ENCODE results near the gene SSR4. TPM values are rescaled to one million over a fixed set of nuclear protein-coding genes. Genes with fewer than 3 reads are reported as not detected.

The SSR4 gene
- total and polyA plus RNA-seq, 2 of the 13 experiments (the other 11 are each of a cell fraction or from before 2014, with no cell fraction given), result 214 to 288 TPM

GRCh38 chrX:153773218-153773611 lies 21.3 kb upstream of the SSR4 start (continued):
- TF ChIP-seq MYPOP (CRISPR knock-in tag; IDR thresholded peaks at IDR 0.05) (no peak), ZNF773 (CRISPR knock-in tag; IDR thresholded peaks at IDR 0.05; ENCODE audit: borderline replicate concordance) (no peak), ZNF264 (CRISPR knock-in tag; IDR thresholded peaks at IDR 0.05) (no peak)

- no CpG with 5 or more reads among the region's 48 CpGs for WGBS (ENCODE audit: low lambda C conversion rate)
- TF ChIP-seq TCF7L2 (IDR thresholded peaks at IDR 0.05; ENCODE audit: low read depth, low read length) (no peak), XBP1 (CRISPR knock-in tag; IDR thresholded peaks at IDR 0.05) (no peak), POLR2A (IDR thresholded peaks at IDR 0.05; ENCODE audit: insufficient read depth in 1 of 2, low read depth in 2 of 2, low read length in 2 of 2) (no peak)
- H3K27ac ChIP-seq (ENCODE audit: extremely low read length, insufficient read depth, low read length), result no peak overlapping the region
- ChIA-PET CTCF (ENCODE audit: low intra/inter-chr PET ratio, low total read pairs) (no interaction called here), POLR2A (no interaction called here)
- no peaks in the 10 kb centered on the region for H3K4me1 ChIP-seq (ENCODE audit: insufficient read depth, low read length)
- intact Hi-C loops (cut with micrococcal nuclease; ENCODE audit: unreplicated experiment), result no loop called here
- no peaks in the 10 kb centered on the region for H3K79me2 ChIP-seq (ENCODE audit: insufficient read depth, low read length)
- H3K27me3 ChIP-seq (ENCODE audit: control insufficient read depth in 1 of 2, insufficient read depth in 2 of 2, low read length in 2 of 2), result no peaks in the 10 kb centered on the region
- ATAC-seq (no peak), FAIRE-seq (no peak), DNase-seq (ENCODE audit: low spot score) (no peak)
- no peak overlapping the region for H3K9ac ChIP-seq (ENCODE audit: insufficient read depth, low read depth, low read length)
- H3K4me3 ChIP-seq (replicated peaks in 1 of 3; ENCODE audit: insufficient read depth in 1 of 3, low read depth in 2 of 3, low read length in 3 of 3), result no peak overlapping the region
- H3K9me3 ChIP-seq (ENCODE audit: low read length), result no peaks in the 10 kb centered on the region
- no peaks in the 10 kb centered on the region for H4K20me1 ChIP-seq (ENCODE audit: insufficient read depth, low read length)
- no peaks in the 10 kb centered on the region for H3K36me3 ChIP-seq (replicated peaks in 1 of 2; ENCODE audit: control insufficient read depth in 1 of 2, insufficient read depth in 2 of 2, low read length in 2 of 2)
- BruUV-seq (replicated peaks), result no TSS peak
- in situ Hi-C loops (cut with HindIII; ENCODE audit: extremely low pct_ligation_motif_present, low pct_unique_long_range_greater_than_20kb), result no loop called here
- H3K4me2 ChIP-seq (ENCODE audit: low read depth, low read length), result no peak overlapping the region
- H2AFZ ChIP-seq (ENCODE audit: low read length), result no peak overlapping the region
Observed at GRCh38 chrX:153773741-153774575, 20.5 kb upstream of the SSR4 start.
